H1 (cell line): ENCODE data around the gene HMGCS2. TPM values are rescaled to one million over a fixed set of nuclear protein-coding genes. Genes with fewer than 3 reads are reported as not detected.

ENCODE experiments used
- ATF2 ChIP-seq: IDR thresholded peaks from 2 replicates; pipeline ENCODE4 v1.6.1; 2012; ENCODE audit warnings: low read length, inconsistent platforms
- CHD7 ChIP-seq: fragments of 300-600 bp; sonication (generic); IDR thresholded peaks from 2 replicates; pipeline ENCODE4 v1.7.1; 2012; ENCODE audit warnings: low read length, moderate library complexity, mild to moderate bottlenecking, inconsistent platforms; ENCODE audit not compliant: insufficient replicate concordance
- CTCF ChIP-seq, 3 experiments: IDR thresholded peaks; 1 replicate in 2 of 3; 2 replicates in 1 of 3; pipeline versions ENCODE4 v1.5.1 to v1.6.1; 2011; ENCODE audit warnings: low read length in 3 of 3, mild to moderate bottlenecking in 3 of 3, inconsistent platforms in 2 of 3, low read depth in 1 of 3, moderate library complexity in 1 of 3; ENCODE audit not compliant: insufficient read depth in 1 of 3; ENCODE audit errors: control extremely low read depth in 1 of 3
- EP300 ChIP-seq, 2 experiments: IDR thresholded peaks; 1 replicate in 1 of 2; 2 replicates in 1 of 2; pipeline ENCODE4 v1.6.1; 2011 to 2012; ENCODE audit warnings: low read depth in 2 of 2, low read length in 2 of 2, mild to moderate bottlenecking in 2 of 2, borderline replicate concordance in 1 of 2, inconsistent platforms in 1 of 2, moderate library complexity in 1 of 2
- NANOG ChIP-seq: IDR thresholded peaks from 2 replicates; pipeline ENCODE4 v1.6.1; 2011; ENCODE audit warnings: low read length, low read depth, mild to moderate bottlenecking, inconsistent platforms; ENCODE audit not compliant: insufficient read depth, poor library complexity, severe bottlenecking
- RBBP5 ChIP-seq: IDR thresholded peaks from 2 replicates; pipeline ENCODE4 v1.7.1; 2012; ENCODE audit warnings: low read depth, mild to moderate bottlenecking, inconsistent platforms, low read length, moderate library complexity, borderline replicate concordance
- polyA plus RNA-seq, 7 experiments: library from polyadenylated mRNA; depleted of rRNA in 3 of 7; stranded (reverse) in 5 of 7; unstranded in 2 of 7; fragments of >200 nt in 5 of 7; fragments of 200-250 nt in 2 of 7; gene quantifications; 1 replicate in 5 of 7; 2 replicates in 1 of 7; 4 replicates in 1 of 7; pipeline versions ENCODE4 v1.2.1 to v1.2.3, GENCODE V29; 2011 to 2013; ENCODE audit warnings: missing spikeins in 2 of 7, mixed read lengths in 2 of 7
- total RNA-seq: library from RNA; stranded (reverse); fragmentation: NEBNext Ultra II Directional; extraction: Animal tissue kit (Norgen Biotek cat#: 25700); gene quantifications from 2 replicates; pipeline ENCODE4 v1.2.1, GENCODE V29; 2021

Gene HMGCS2
- total and polyA plus RNA-seq, 2 of the 8 experiments (the other 6 are each of a cell fraction or from before 2014, with no cell fraction given): not detected

- no peak for TF ChIP-seq CHD7
- no peak for TF ChIP-seq ATF2
- no peak for TF ChIP-seq NANOG
- TF ChIP-seq EP300 (IDR thresholded peaks at IDR 0.05; ENCODE audit: borderline replicate concordance in 1 of 2, low read depth in 2 of 2, low read length in 2 of 2): no peak
- no peak for TF ChIP-seq RBBP5
- no peak for TF ChIP-seq CTCF (IDR thresholded peaks at IDR 0.05; ENCODE audit: control extremely low read depth in 1 of 3, insufficient read depth in 1 of 3, low read depth in 1 of 3, low read length in 3 of 3)
Observed at GRCh38 chr1:119766374-119766794, 2.3 kb downstream of the HMGCS2 start (continued).
